ENCODE data around the gene MYOF.

DNA sequence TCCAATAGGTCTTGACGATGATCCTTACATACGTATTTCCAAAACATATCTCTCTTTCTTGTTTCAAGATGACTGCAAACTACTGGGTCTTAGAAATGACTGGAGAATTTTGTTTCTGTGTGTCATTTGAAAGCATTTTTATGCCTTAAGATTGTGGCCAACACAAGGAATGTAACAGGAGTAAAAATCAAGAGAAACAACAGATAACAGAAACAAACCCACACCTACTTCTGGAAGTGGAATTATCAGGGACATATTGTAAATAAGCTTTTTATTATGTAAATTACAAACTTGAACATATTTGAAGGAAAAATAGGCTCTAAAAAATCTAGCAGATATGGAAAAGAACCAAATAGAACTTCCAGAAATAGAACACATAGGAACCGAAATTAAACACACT, 212.9 kb downstream of the MYOF start:
- TF ChIP-seq, protein P1, sequence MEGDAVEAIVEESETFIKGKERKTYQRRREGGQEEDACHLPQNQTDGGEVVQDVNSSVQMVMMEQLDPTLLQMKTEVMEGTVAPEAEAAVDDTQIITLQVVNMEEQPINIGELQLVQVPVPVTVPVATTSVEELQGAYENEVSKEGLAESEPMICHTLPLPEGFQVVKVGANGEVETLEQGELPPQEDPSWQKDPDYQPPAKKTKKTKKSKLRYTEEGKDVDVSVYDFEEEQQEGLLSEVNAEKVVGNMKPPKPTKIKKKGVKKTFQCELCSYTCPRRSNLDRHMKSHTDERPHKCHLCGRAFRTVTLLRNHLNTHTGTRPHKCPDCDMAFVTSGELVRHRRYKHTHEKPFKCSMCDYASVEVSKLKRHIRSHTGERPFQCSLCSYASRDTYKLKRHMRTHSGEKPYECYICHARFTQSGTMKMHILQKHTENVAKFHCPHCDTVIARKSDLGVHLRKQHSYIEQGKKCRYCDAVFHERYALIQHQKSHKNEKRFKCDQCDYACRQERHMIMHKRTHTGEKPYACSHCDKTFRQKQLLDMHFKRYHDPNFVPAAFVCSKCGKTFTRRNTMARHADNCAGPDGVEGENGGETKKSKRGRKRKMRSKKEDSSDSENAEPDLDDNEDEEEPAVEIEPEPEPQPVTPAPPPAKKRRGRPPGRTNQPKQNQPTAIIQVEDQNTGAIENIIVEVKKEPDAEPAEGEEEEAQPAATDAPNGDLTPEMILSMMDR (IDR thresholded peaks at IDR 0.05), result no peak
- no peak for TF ChIP-seq POLR2A (IDR thresholded peaks at IDR 0.05)
